Small intestine (tissue), 16 donors: ENCODE data around the gene PRR20C. TPM values are rescaled to one million over a fixed set of nuclear protein-coding genes. Genes with fewer than 3 reads are reported as not detected.
"Not testable (repeated sequence)": the region's sequence is repeated elsewhere in the genome, so short reads cannot be mapped to it uniquely, and the experiment has no call there.

Source experiments
- DNase-seq, 2 donors: peaks; one replicate each; pipeline versions ENCODE4 v3.0.0 to v3.0.0-alpha.2; 2013
- FAIRE-seq: peaks from 2 replicates; lab custom pipeline; 2012; peaks lifted over from hg19 to GRCh38; lab: Jason Lieb, UNC
- H3K27ac ChIP-seq, 3 donors: one replicate each; pipeline ENCODE4 v1.5.1; 2013; ENCODE audit warnings: low read length in 2 of 3, mild to moderate bottlenecking in 2 of 3, control low read depth in 1 of 3, inconsistent platforms in 1 of 3, low read depth in 1 of 3, moderate library complexity in 1 of 3
- H3K27me3 ChIP-seq, 3 donors: one replicate each; pipeline ENCODE4 v1.6.1; 2013; ENCODE audit warnings: low read length in 3 of 3, inconsistent platforms in 1 of 3; ENCODE audit not compliant: control insufficient read depth in 3 of 3, insufficient read depth in 3 of 3
- H3K36me3 ChIP-seq, 3 donors: one replicate each; pipeline ENCODE4 v1.6.1; 2013; ENCODE audit warnings: low read length in 3 of 3, inconsistent platforms in 1 of 3, low read depth in 1 of 3, mild to moderate bottlenecking in 1 of 3, moderate library complexity in 1 of 3; ENCODE audit not compliant: control insufficient read depth in 3 of 3, insufficient read depth in 2 of 3
- H3K4me1 ChIP-seq, 3 donors: one replicate each; pipeline ENCODE4 v1.6.1; 2013; ENCODE audit warnings: low read length in 2 of 3, inconsistent platforms in 1 of 3, low read depth in 1 of 3, mild to moderate bottlenecking in 1 of 3, moderate library complexity in 1 of 3; ENCODE audit not compliant: control insufficient read depth in 3 of 3, insufficient read depth in 2 of 3
- H3K4me3 ChIP-seq, 3 donors: one replicate each; pipeline ENCODE4 v1.5.1; 2013; ENCODE audit warnings: low read length in 3 of 3, control low read depth in 1 of 3, inconsistent platforms in 1 of 3, low read depth in 1 of 3, mild to moderate bottlenecking in 1 of 3, moderate library complexity in 1 of 3
- H3K9me3 ChIP-seq, 2 donors: one replicate each; pipeline ENCODE4 v1.6.1; 2013; ENCODE audit warnings: low read depth in 1 of 2, low read length in 1 of 2; ENCODE audit not compliant: control insufficient read depth in 2 of 2, insufficient read depth in 1 of 2
- WGBS, 3 donors: extraction: QIAGEN DNeasy Blood & Tissue Kit; methylation state at CpG; one replicate each; pipeline ENCODE4 v1.1.7; 2013; 5-methylcytosine and 5-hydroxymethylcytosine counted together
- long read RNA-seq, 10 donors: transcript quantifications; one replicate each; lab custom pipeline, GENCODE V29; 2026
- polyA plus RNA-seq, 4 donors: library from polyadenylated mRNA; stranded (reverse) in 3 of 4; unstranded in 1 of 4; fragments of 200-250 nt in 3 of 4; fragments of 120-200 nt in 1 of 4; gene quantifications; one replicate each; pipeline versions ENCODE4 v1.2.1 to v1.2.3, GENCODE V29; 2013
- donor health status: healthy with polysubstance abuse.
- donor health status: control.
- donor health status: control.
- donor health status: Bipolar disorder and iron deficiency.
- donor health status: healthy.

The PRR20C gene
- polyA plus RNA-seq = not detected
- long read RNA-seq, donor 1 = 0 reads
- long read RNA-seq, donor 2 = 0 reads
- long read RNA-seq, donor 3 = 0 reads
- long read RNA-seq, donor 4 = 0 reads
- long read RNA-seq, donor 5 = 0 reads
- long read RNA-seq, donor 6 = 0 reads
- long read RNA-seq, donor 7 = 0 reads
- long read RNA-seq, donor 8 = 0 reads
- long read RNA-seq, donor 9 = 0 reads
- long read RNA-seq, donor 10 = 0 reads

GRCh38 chr13:57153761-57154160 is at the start of gene PRR20C:
Gene PRR20C (plus strand): TSS chr13:57154061. CDS start chr13:57154448, 387 bp downstream.
- H3K4me3 ChIP-seq, DNase-seq, H3K27ac ChIP-seq, H3K27me3 ChIP-seq, H3K9me3 ChIP-seq, H3K36me3 ChIP-seq, FAIRE-seq, H3K4me1 ChIP-seq: not testable (repeated sequence)
- no CpG with 5 or more reads among the region's 22 CpGs for WGBS, 3 donors

- Histone ChIP-seq H3K27ac (no peak overlapping the region), H3K27me3 (no peaks in the 10 kb centered on the region), H3K4me3 (no peak overlapping the region), H3K4me1 (no peaks in the 10 kb centered on the region), H3K36me3 (no peaks in the 10 kb centered on the region), H3K9me3 (peaks cover 0 to 6% of the 10 kb centered on the region in 2 donors)
- FAIRE-seq = no peak
- no peak for DNase-seq
- WGBS, 3 donors = 87 to 88% (median 88%) methylated on average over 4 of the region's 4 CpGs
Observed at GRCh38 chr13:57114945-57115344, 38.9 kb upstream of the PRR20C start.

GRCh38 chr13:57123681-57124080 is 30.2 kb upstream of the PRR20C start:
- H3K27ac ChIP-seq = no peak overlapping the region
- FAIRE-seq = no peak

GRCh38 chr13:57128909-57129308 is 25.0 kb upstream of the PRR20C start:
- Histone ChIP-seq H3K9me3 (peaks cover 0 to 1% of the 10 kb centered on the region in 2 donors), H3K4me1 (no peaks in the 10 kb centered on the region), H3K27ac (no peak overlapping the region), H3K36me3 (no peaks in the 10 kb centered on the region), H3K4me3 (no peak overlapping the region), H3K27me3 (no peaks in the 10 kb centered on the region)
- DNase-seq = no peak
- FAIRE-seq = no peak
- 79 to 84% (median 83%) methylated on average over 6 of the region's 6 CpGs for WGBS, 3 donors

More at GRCh38 chr13:57123681-57124080, 30.2 kb upstream of the PRR20C start:
- no peak for DNase-seq
- WGBS, 3 donors = 53 to 68% (median 68%) methylated on average over 1 of the region's 1 CpG
- no peaks in the 10 kb centered on the region for H3K27me3 ChIP-seq
- no peaks in the 10 kb centered on the region for H3K4me1 ChIP-seq
- peaks cover 0 to 3% of the 10 kb centered on the region in 2 donors for H3K9me3 ChIP-seq
- H3K36me3 ChIP-seq = no peaks in the 10 kb centered on the region
- no peak overlapping the region for H3K4me3 ChIP-seq

GRCh38 chr13:57136093-57136492 is 17.8 kb upstream of the PRR20C start:
- DNase-seq = peak in 1 of 2 donors; percentile 11
- Histone ChIP-seq H3K36me3 (no peaks in the 10 kb centered on the region), H3K27me3 (no peaks in the 10 kb centered on the region), H3K9me3 (peaks cover 0 to 5% of the 10 kb centered on the region in 2 donors), H3K27ac (no peak overlapping the region), H3K4me3 (no peak overlapping the region), H3K4me1 (no peaks in the 10 kb centered on the region)
- WGBS, 3 donors = 50 to 63% (median 52%) methylated on average over 2 of the region's 2 CpGs
- no peak for FAIRE-seq

GRCh38 chr13:57137585-57137984 is 16.3 kb upstream of the PRR20C start:
- H3K9me3 ChIP-seq = peaks cover 0 to 5% of the 10 kb centered on the region in 2 donors
- H3K4me3 ChIP-seq = no peak overlapping the region
- H3K4me1 ChIP-seq = no peaks in the 10 kb centered on the region
- WGBS, 3 donors = 14 to 58% (median 35%) methylated on average over 4 of the region's 4 CpGs
- DNase-seq = peak; percentile 1 to 69
- peak overlapping the region in 1 of 3 donors; percentile 38 for H3K27ac ChIP-seq
- no peak for FAIRE-seq
- H3K27me3 ChIP-seq = no peaks in the 10 kb centered on the region
- H3K36me3 ChIP-seq = no peaks in the 10 kb centered on the region

GRCh38 chr13:57138988-57139387 is 14.9 kb upstream of the PRR20C start:
- DNase-seq (no peak), FAIRE-seq (no peak)
- Histone ChIP-seq H3K4me3 (no peak overlapping the region), H3K4me1 (no peaks in the 10 kb centered on the region), H3K27me3 (no peaks in the 10 kb centered on the region), H3K9me3 (peaks cover 0 to 5% of the 10 kb centered on the region in 2 donors), H3K36me3 (no peaks in the 10 kb centered on the region), H3K27ac (no peak overlapping the region)
- WGBS, 3 donors = 86 to 92% (median 90%) methylated on average over 5 of the region's 5 CpGs

- not testable (repeated sequence) for H3K9me3 ChIP-seq, H3K36me3 ChIP-seq, H3K27ac ChIP-seq, H3K4me1 ChIP-seq, H3K27me3 ChIP-seq, DNase-seq, H3K4me3 ChIP-seq, FAIRE-seq
- WGBS, 3 donors = 93 to 96% (median 93%) methylated on average over 4 to 14 of the region's 18 CpGs
Observed at GRCh38 chr13:57139781-57140180, 14.1 kb upstream of the PRR20C start.
